Measurements from ENCODE around the gene PIGL. TPM values are rescaled to one million over a fixed set of nuclear protein-coding genes. Genes with fewer than 3 reads are reported as not detected.
"Not testable (repeated sequence)": the region's sequence is repeated elsewhere in the genome, so short reads cannot be mapped to it uniquely, and the experiment has no call there.

PIGL gene
- total RNA-seq, 1 experiment from 2014 or later, result 16.0 TPM

DNA sequence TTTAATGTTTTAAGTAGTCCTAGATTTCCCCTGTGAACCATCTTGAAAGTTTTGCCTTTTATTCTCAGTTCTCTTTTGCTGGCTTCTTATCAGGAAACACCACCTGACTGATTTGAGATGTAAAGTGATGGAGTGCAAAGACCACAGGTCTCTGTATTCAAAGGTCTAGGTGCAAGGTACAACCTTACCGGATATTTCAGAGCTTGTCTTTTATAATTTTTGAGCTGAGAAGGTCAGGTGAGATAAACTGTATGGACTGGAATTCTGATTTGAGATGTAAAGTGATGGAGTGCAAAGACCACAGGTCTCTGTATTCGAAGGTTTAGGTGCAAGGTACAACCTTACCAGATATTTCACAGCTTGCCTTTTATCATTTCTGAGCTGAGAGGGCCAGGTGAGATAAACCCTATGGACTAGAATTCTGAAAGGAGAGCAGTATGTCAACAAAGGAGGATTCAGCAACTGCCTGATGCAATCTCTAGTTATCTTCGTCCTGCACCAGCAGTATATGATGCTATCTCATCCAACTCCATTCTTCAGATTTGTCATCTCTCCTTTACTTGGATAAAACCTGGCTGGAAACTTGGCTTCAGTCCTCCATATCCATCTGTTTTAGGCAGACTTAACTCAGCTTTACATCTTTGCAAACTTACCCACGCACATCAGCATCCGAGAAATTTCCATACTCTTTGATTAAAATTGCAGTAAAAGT lies 72.0 kb downstream of the PIGL start:
- no peak for DNase-seq
- H3K9me3 Mint-ChIP-seq (ENCODE audit: low read depth, unreplicated experiment), result no peaks in the 10 kb centered on the region
- CTCF ChIA-PET, result no interaction called here
- H3K4me3 Mint-ChIP-seq (ENCODE audit: low read depth, unreplicated experiment), result no peak overlapping the region
- H3K36me3 Mint-ChIP-seq (ENCODE audit: insufficient read depth, unreplicated experiment), result peaks cover 15% of the 10 kb centered on the region
- TF ChIP-seq CTCF (IDR thresholded peaks at IDR 0.05; ENCODE audit: unreplicated experiment), result no peak
- BruUV-seq (replicated peaks), result no TSS peak
- intact Hi-C loops (cut with micrococcal nuclease; ENCODE audit: unreplicated experiment), result loop anchor here (5.0 kb wide), 1 partner anchor 63 kb away; the partner anchor contains the start of gene CENPV
- peaks cover 41% of the 10 kb centered on the region for H3K4me1 Mint-ChIP-seq (ENCODE audit: low read depth, unreplicated experiment)
- peak overlapping the region; percentile 95 for H3K27ac Mint-ChIP-seq (ENCODE audit: unreplicated experiment)
- no peaks in the 10 kb centered on the region for H3K27me3 Mint-ChIP-seq (ENCODE audit: unreplicated experiment)

DNA sequence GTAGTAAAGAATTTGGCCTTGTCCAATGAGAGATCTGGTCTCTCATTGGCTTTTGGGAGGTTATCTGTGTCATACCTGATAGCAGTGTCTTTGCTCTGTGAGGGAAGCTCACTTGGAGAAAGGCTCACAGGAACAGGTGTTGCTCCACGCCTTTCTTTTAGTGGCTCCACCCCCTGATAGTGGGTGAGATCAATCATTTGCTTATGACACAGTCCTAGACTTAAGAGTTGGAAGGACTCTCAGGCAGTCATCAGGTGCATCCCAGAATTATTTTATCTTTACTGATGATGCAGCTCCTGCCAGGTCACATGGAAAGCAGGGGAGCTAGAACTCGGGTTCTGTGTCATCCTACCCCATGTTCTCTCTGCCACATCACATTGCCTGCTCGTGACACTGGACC lies 76.9 kb downstream of the PIGL start:
- Mint-ChIP-seq H3K27me3 (ENCODE audit: unreplicated experiment) (no peaks in the 10 kb centered on the region), H3K4me1 (ENCODE audit: low read depth, unreplicated experiment) (peaks cover 26% of the 10 kb centered on the region), H3K36me3 (ENCODE audit: insufficient read depth, unreplicated experiment) (no peaks in the 10 kb centered on the region), H3K9me3 (ENCODE audit: low read depth, unreplicated experiment) (no peaks in the 10 kb centered on the region), H3K4me3 (ENCODE audit: low read depth, unreplicated experiment) (no peak overlapping the region), H3K27ac (ENCODE audit: unreplicated experiment) (no peak overlapping the region)
- TF ChIP-seq CTCF (IDR thresholded peaks at IDR 0.05; ENCODE audit: unreplicated experiment), result no peak
- CTCF ChIA-PET, result no interaction called here
- no peak for DNase-seq
- intact Hi-C loops (cut with micrococcal nuclease; ENCODE audit: unreplicated experiment), result no loop called here
- no TSS peak for BruUV-seq (replicated peaks)

- no peaks in the 10 kb centered on the region for H3K9me3 Mint-ChIP-seq (ENCODE audit: low read depth, unreplicated experiment)
- DNase-seq, result no peak
- no peak for TF ChIP-seq CTCF (IDR thresholded peaks at IDR 0.05; ENCODE audit: unreplicated experiment)
- H3K4me3 Mint-ChIP-seq (ENCODE audit: low read depth, unreplicated experiment), result no peak overlapping the region
- no peaks in the 10 kb centered on the region for H3K36me3 Mint-ChIP-seq (ENCODE audit: insufficient read depth, unreplicated experiment)
- no peak overlapping the region for H3K27ac Mint-ChIP-seq (ENCODE audit: unreplicated experiment)
- CTCF ChIA-PET, result no interaction called here
- H3K27me3 Mint-ChIP-seq (ENCODE audit: unreplicated experiment), result no peaks in the 10 kb centered on the region
- peaks cover 26% of the 10 kb centered on the region for H3K4me1 Mint-ChIP-seq (ENCODE audit: low read depth, unreplicated experiment)
- intact Hi-C loops (cut with micrococcal nuclease; ENCODE audit: unreplicated experiment), result no loop called here
- BruUV-seq (replicated peaks), result no TSS peak
Observed at GRCh38 chr17:16294560-16294959, 77.5 kb downstream of the PIGL start.

- H3K4me3 Mint-ChIP-seq (ENCODE audit: low read depth, unreplicated experiment); DNase-seq; H3K36me3 Mint-ChIP-seq (ENCODE audit: insufficient read depth, unreplicated experiment); H3K27ac Mint-ChIP-seq (ENCODE audit: unreplicated experiment); H3K9me3 Mint-ChIP-seq (ENCODE audit: low read depth, unreplicated experiment); CTCF ChIA-PET; intact Hi-C loops (cut with micrococcal nuclease; ENCODE audit: unreplicated experiment); H3K27me3 Mint-ChIP-seq (ENCODE audit: unreplicated experiment); BruUV-seq (replicated peaks): not testable (repeated sequence)
- peaks cover 26% of the 10 kb centered on the region for H3K4me1 Mint-ChIP-seq (ENCODE audit: low read depth, unreplicated experiment)
Observed at GRCh38 chr17:16296072-16296471, 79.1 kb downstream of the PIGL start.

- Mint-ChIP-seq H3K36me3 (ENCODE audit: insufficient read depth, unreplicated experiment) (no peaks in the 10 kb centered on the region), H3K4me3 (ENCODE audit: low read depth, unreplicated experiment) (no peak overlapping the region), H3K27me3 (ENCODE audit: unreplicated experiment) (no peaks in the 10 kb centered on the region), H3K9me3 (ENCODE audit: low read depth, unreplicated experiment) (no peaks in the 10 kb centered on the region), H3K27ac (ENCODE audit: unreplicated experiment) (no peak overlapping the region), H3K4me1 (ENCODE audit: low read depth, unreplicated experiment) (peaks cover 32% of the 10 kb centered on the region)
- CTCF ChIA-PET, result no interaction called here
- intact Hi-C loops (cut with micrococcal nuclease; ENCODE audit: unreplicated experiment), result no loop called here
- TF ChIP-seq CTCF (IDR thresholded peaks at IDR 0.05; ENCODE audit: unreplicated experiment), result no peak
- no peak for DNase-seq
- BruUV-seq (replicated peaks), result no TSS peak
Observed at GRCh38 chr17:16297367-16298139, 80.5 kb downstream of the PIGL start.

Data from Calu3 (cell line).